Calu3 (cell line): ENCODE measurements around the gene CATSPER1. TPM values are rescaled to one million over a fixed set of nuclear protein-coding genes. Genes with fewer than 3 reads are reported as not detected.

Experiments
- BruUV-seq: library from RNA; stranded (reverse); fragments of 400-500 nt; replicated peaks from 2 replicates; lab custom pipeline; 2021; lab: Mats Ljungman, UMichigan
- CTCF ChIA-PET: fragments of 300-600 bp; sonication (Branson Sonifier 250); formaldehyde crosslinking; loops from one replicate; lab custom pipeline; 2022; ENCODE audit warnings: antibody characterized with exemption; lab: Charles Lee
- DNase-seq: peaks from one replicate; pipeline ENCODE4 v3.0.0; 2022
- H3K27ac Mint-ChIP-seq: one replicate; pipeline ENCODE4 v1.8.0; 2022; ENCODE audit warnings: mixed read lengths; ENCODE audit not compliant: unreplicated experiment
- H3K27me3 Mint-ChIP-seq: one replicate; pipeline ENCODE4 v1.8.0; 2022; ENCODE audit warnings: mixed read lengths; ENCODE audit not compliant: unreplicated experiment
- H3K36me3 Mint-ChIP-seq: one replicate; pipeline ENCODE4 v1.8.0; 2022; ENCODE audit warnings: mild to moderate bottlenecking, moderate library complexity, mixed read lengths; ENCODE audit not compliant: insufficient read depth, unreplicated experiment
- H3K4me1 Mint-ChIP-seq: one replicate; pipeline ENCODE4 v1.8.0; 2022; ENCODE audit warnings: mild to moderate bottlenecking, low read depth, mixed read lengths; ENCODE audit not compliant: unreplicated experiment
- H3K4me3 Mint-ChIP-seq: one replicate; pipeline ENCODE4 v1.8.0; 2022; ENCODE audit warnings: mild to moderate bottlenecking, low read depth, moderate library complexity, mixed read lengths; ENCODE audit not compliant: unreplicated experiment
- H3K9me3 Mint-ChIP-seq: one replicate; pipeline ENCODE4 v1.8.0; 2022; ENCODE audit warnings: low read depth, mixed read lengths; ENCODE audit not compliant: unreplicated experiment
- CTCF ChIP-seq: fragments of 200-600 bp; IDR thresholded peaks from one replicate; pipeline ENCODE4 v1.8.0; 2022; ENCODE audit warnings: antibody characterized with exemption; ENCODE audit not compliant: unreplicated experiment
- intact Hi-C: fragments of 100-400 bp; cut with micrococcal nuclease; formaldehyde crosslinking; loops from one replicate; pipeline ENCODE4 v1.10.0; 2022; ENCODE audit not compliant: unreplicated experiment
- total RNA-seq: library from RNA; stranded (reverse); gene quantifications from 2 replicates; pipeline ENCODE4 v1.2.3, GENCODE V29; 2022

CATSPER1 gene
- total RNA-seq, 1 experiment from 2014 or later: 1.0 TPM

- no TSS peak for BruUV-seq
- Mint-ChIP-seq H3K4me3 (no peak overlapping the region), H3K27me3 (peaks cover 42% of the 10 kb centered on the region), H3K36me3 (peaks cover 5% of the 10 kb centered on the region), H3K27ac (no peak overlapping the region), H3K4me1 (peaks cover 17% of the 10 kb centered on the region), H3K9me3 (no peaks in the 10 kb centered on the region)
- DNase-seq: no peak
- CTCF ChIA-PET: no interaction called here
- intact Hi-C loops: no loop called here
- TF ChIP-seq CTCF: no peak
Observed at GRCh38 chr11:66042996-66043906, 17.0 kb upstream of the CATSPER1 start.

GRCh38 chr11:66042227-66042995, 16.1 kb upstream of the CATSPER1 start:
- TF ChIP-seq CTCF: no peak
- Mint-ChIP-seq H3K27ac (no peak overlapping the region), H3K36me3 (peaks cover 5% of the 10 kb centered on the region), H3K9me3 (no peaks in the 10 kb centered on the region), H3K4me3 (no peak overlapping the region), H3K4me1 (peaks cover 17% of the 10 kb centered on the region), H3K27me3 (peaks cover 42% of the 10 kb centered on the region)
- BruUV-seq: no TSS peak
- intact Hi-C loops: no loop called here
- DNase-seq: no peak
- CTCF ChIA-PET: no interaction called here

- BruUV-seq: no TSS peak
- Mint-ChIP-seq H3K4me3 (no peak overlapping the region), H3K27ac (no peak overlapping the region), H3K27me3 (peaks cover 34% of the 10 kb centered on the region), H3K4me1 (peaks cover 6% of the 10 kb centered on the region), H3K9me3 (no peaks in the 10 kb centered on the region), H3K36me3 (peaks cover 4% of the 10 kb centered on the region)
- CTCF ChIA-PET: no interaction called here
- DNase-seq: no peak
- no peak for TF ChIP-seq CTCF
- intact Hi-C loops: no loop called here
Observed at GRCh38 chr11:66039765-66040164, 13.5 kb upstream of the CATSPER1 start.

- no peak for TF ChIP-seq CTCF
- CTCF ChIA-PET: no interaction called here
- peaks cover 34% of the 10 kb centered on the region for H3K27me3 Mint-ChIP-seq
- H3K4me1 Mint-ChIP-seq: no peaks in the 10 kb centered on the region
- no peak for DNase-seq
- no peak overlapping the region for H3K4me3 Mint-ChIP-seq
- intact Hi-C loops: no loop called here
- BruUV-seq: no TSS peak
- H3K9me3 Mint-ChIP-seq: no peaks in the 10 kb centered on the region
- no peak overlapping the region for H3K27ac Mint-ChIP-seq
- no peaks in the 10 kb centered on the region for H3K36me3 Mint-ChIP-seq
Observed at GRCh38 chr11:66037327-66037726, 11.0 kb upstream of the CATSPER1 start.
